Psoas muscle (tissue), 8 donors: ENCODE measurements around the gene SRRM4. TPM values are rescaled to one million over a fixed set of nuclear protein-coding genes. Genes with fewer than 3 reads are reported as not detected.

ENCODE experiments used
- ATAC-seq, 4 donors: fragments of 200-7000 bp; cut with Tn5 transposase; one replicate each; pipeline ENCODE4 v1.9.1; 2020; ENCODE audit warnings: moderate library complexity in 3 of 4, mild to moderate bottlenecking in 2 of 4
- DNase-seq, 2 donors: peaks; one replicate each; pipeline ENCODE4 v3.0.0-alpha.2; 2020
- H3K27ac ChIP-seq: fragments of 200-600 bp; one replicate; pipeline ENCODE4 v1.8.0; 2022
- H3K27me3 ChIP-seq, 3 donors: fragments of 200-600 bp in 1 of 3; one replicate each; pipeline versions ENCODE4 v1.6.1 to v1.8.0; 2013 to 2022; ENCODE audit warnings: low read length in 2 of 3, mild to moderate bottlenecking in 2 of 3, moderate library complexity in 1 of 3; ENCODE audit not compliant: insufficient read depth in 3 of 3
- H3K36me3 ChIP-seq, 2 donors: fragments of 200-600 bp in 1 of 2; one replicate each; pipeline versions ENCODE4 v1.6.1 to v1.8.0; 2013 to 2022; ENCODE audit warnings: low read depth in 1 of 2, mild to moderate bottlenecking in 1 of 2, moderate library complexity in 1 of 2; ENCODE audit not compliant: insufficient read depth in 1 of 2
- H3K4me1 ChIP-seq: fragments of 200-600 bp; one replicate; pipeline ENCODE4 v1.8.0; 2022
- H3K4me3 ChIP-seq: fragments of 200-600 bp; one replicate; pipeline ENCODE4 v1.8.0; 2022; ENCODE audit warnings: mild to moderate bottlenecking
- H3K9me3 ChIP-seq: fragments of 200-600 bp; one replicate; pipeline ENCODE4 v1.8.0; 2022
- CTCF ChIP-seq: fragments of 200-600 bp; IDR thresholded peaks from one replicate; pipeline ENCODE4 v1.8.0; 2022; ENCODE audit warnings: antibody characterized with exemption
- WGBS, 3 donors: extraction: QIAGEN DNeasy Blood & Tissue Kit; methylation state at CpG; one replicate each; pipeline versions ENCODE4 v1.1.6 to v1.1.7; 2013; 5-methylcytosine and 5-hydroxymethylcytosine counted together
- intact Hi-C, 2 donors: fragments of 100-400 bp; cut with DNase I; formaldehyde crosslinking; loops; one replicate each; pipeline versions ENCODE4 v1.11.0 to v1.14.2; 2022
- polyA plus RNA-seq, 3 donors: library from polyadenylated mRNA; stranded (reverse); fragments of 200-250 nt; gene quantifications; one replicate each; pipeline ENCODE4 v1.2.3, GENCODE V29; 2013
- total RNA-seq, 4 donors: library from RNA; stranded (reverse); fragmentation: NEBNext Ultra II Directional in 2 of 4; extraction: Animal tissue kit (Norgen Biotek cat#: 25700) in 2 of 4; gene quantifications; one replicate each; pipeline versions ENCODE4 v1.2.1 to v1.2.4, GENCODE V29; 2021 to 2023
- donor health status: healthy with polysubstance abuse.
- donor health status: DM: no; HTN: no; CAD: no; lungs with moderate emphysema.
- donor health status: Bipolar disorder and iron deficiency.
- donor health status: healthy.
- donor health status: DM: yes; HTN: yes; CAD: no.
- donor health status: DM: no; HTN: no; CAD: no.
- donor health status: DM: no; HTN: no; CAD: no.
- donor health status: DM: yes; HTN: yes; CAD: no.

SRRM4 gene
- total and polyA plus RNA-seq, 7 donors: 0.01 to 0.19 (median 0.09) TPM

DNA sequence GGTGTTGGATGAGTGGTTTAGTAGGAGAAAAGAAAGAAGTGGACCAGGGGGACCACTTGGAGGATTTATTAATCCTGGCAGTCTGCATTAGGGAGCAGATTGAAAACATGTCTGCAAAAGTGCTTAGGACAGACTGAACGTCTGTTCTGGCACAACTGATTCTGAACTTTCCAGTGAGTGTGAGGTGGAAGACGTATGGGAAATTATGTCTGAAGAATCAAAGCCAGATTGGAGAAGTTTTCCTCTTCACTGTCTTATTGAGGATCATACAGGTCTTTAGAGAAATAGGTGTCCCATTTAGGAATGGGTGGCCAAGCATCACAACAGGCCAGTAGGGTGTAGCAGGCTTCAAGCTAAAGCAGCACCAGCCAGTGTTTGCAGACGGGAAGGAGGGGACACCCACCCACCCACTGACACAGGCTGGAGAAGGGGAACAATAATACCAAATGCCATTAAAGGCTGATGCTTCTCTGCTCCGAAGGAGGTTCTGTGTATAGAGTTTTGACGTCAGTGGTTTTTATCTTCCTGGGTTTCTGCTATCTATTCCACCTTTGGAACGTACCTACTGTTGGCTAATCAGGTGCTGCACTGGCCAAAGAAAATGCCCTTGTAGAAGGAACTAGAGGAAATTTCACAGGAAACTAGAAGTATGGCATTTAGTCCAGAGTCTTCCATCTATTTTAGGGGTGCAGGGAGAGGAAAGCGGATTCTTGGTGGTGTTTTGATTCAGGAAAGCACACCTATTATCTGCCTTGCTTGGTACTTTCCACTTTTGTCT lies 1.8 kb downstream of the SRRM4 start:
- H3K9me3 ChIP-seq: no peaks in the 10 kb centered on the region
- H3K27ac ChIP-seq: no peak overlapping the region
- no peak overlapping the region for H3K4me3 ChIP-seq
- ATAC-seq (no peak), DNase-seq (no peak)
- no peaks in the 10 kb centered on the region for H3K4me1 ChIP-seq
- intact Hi-C loops: no loop called here
- no peak for TF ChIP-seq CTCF
- peaks cover 0 to 72% (median 19%) of the 10 kb centered on the region in 3 donors for H3K27me3 ChIP-seq
- WGBS, 3 donors: 46 to 49% (median 49%) methylated on average over 7 of the region's 7 CpGs
- H3K36me3 ChIP-seq: no peaks in the 10 kb centered on the region

DNA sequence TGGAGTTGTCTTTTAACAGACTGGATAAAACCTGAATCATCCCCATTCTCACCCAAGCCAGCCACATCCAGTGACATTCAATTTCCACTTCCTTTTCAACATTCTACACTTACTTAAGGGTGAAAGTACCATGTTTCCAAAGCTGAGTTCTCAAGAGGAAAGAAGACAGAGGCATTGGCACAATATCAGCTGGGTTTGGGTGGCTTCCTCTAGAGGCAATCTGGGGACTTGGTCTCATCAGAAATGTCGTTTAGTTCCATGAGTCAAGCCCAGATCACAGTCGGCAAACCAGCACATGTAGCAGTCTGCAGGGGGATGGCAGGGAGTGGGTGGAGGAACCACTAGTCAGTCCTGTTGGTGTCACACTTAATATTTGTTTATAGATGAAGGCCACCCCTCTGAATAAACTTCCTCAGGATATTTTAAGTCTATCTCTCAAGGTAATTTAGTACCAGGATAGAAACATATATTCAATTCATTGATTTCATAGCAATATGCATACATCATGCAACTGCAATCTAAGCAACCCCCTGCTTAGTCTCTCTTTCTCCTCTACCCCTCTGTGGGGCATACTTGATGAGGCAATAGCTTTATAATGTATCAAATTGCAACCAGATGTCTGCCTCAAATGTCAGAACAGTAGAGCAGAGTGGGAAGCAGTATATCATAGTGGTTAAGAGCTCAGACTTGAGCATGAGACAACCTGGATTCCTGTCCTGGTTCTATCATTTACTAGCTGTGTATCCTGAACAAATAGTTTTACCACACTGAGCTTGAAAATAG lies 3.0 kb downstream of the SRRM4 start:
- intact Hi-C loops: no loop called here
- H3K36me3 ChIP-seq: no peaks in the 10 kb centered on the region
- WGBS, 3 donors: 22 to 34% (median 26%) methylated on average over 2 of the region's 2 CpGs
- no peak overlapping the region for H3K27ac ChIP-seq
- H3K4me3 ChIP-seq: no peak overlapping the region
- no peak for TF ChIP-seq CTCF
- H3K27me3 ChIP-seq: peaks cover 0 to 64% (median 20%) of the 10 kb centered on the region in 3 donors
- DNase-seq: no peak
- no peak for ATAC-seq
- H3K4me1 ChIP-seq: no peaks in the 10 kb centered on the region
- no peaks in the 10 kb centered on the region for H3K9me3 ChIP-seq

DNA sequence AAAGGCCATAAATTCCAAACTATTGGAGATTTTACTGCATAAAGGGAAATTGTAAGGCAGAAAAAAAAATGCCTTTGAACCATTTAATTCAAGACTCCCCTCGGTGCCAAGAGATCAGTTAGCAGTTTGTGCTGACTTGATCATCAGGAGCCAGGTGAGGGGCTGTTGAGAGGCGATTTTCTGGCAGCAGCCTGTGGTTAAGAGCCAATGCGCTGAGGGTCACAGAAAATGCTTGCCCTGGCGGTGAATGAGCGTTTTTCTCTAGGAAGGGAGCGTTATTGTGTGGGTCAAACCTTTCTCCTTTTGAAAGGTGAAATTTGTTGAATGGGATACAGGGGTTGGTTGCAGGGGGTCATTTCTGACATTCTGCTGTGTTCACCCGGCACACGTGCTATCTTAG lies 4.7 kb downstream of the SRRM4 start:
- H3K4me3 ChIP-seq: no peak overlapping the region
- H3K4me1 ChIP-seq: no peaks in the 10 kb centered on the region
- ATAC-seq (no peak), DNase-seq (no peak)
- H3K27ac ChIP-seq: no peak overlapping the region
- H3K36me3 ChIP-seq: no peaks in the 10 kb centered on the region
- intact Hi-C loops: no loop called here
- TF ChIP-seq CTCF: no peak
- no peaks in the 10 kb centered on the region for H3K9me3 ChIP-seq
- WGBS, 3 donors: 28 to 30% (median 28%) methylated on average over 8 of the region's 8 CpGs
- peaks cover 0 to 63% (median 20%) of the 10 kb centered on the region in 3 donors for H3K27me3 ChIP-seq

GRCh38 chr12:118999107-118999506 lies 17.8 kb downstream of the SRRM4 start:
- H3K36me3 ChIP-seq: no peaks in the 10 kb centered on the region
- DNase-seq (no peak), ATAC-seq (no peak)
- H3K27ac ChIP-seq: no peak overlapping the region
- H3K4me1 ChIP-seq: no peaks in the 10 kb centered on the region
- no peak for TF ChIP-seq CTCF
- peaks cover 0 to 31% (median 7%) of the 10 kb centered on the region in 3 donors for H3K27me3 ChIP-seq
- H3K4me3 ChIP-seq: no peak overlapping the region
- intact Hi-C loops: no loop called here
- WGBS, 3 donors: 24 to 31% (median 29%) methylated on average over 5 of the region's 5 CpGs
- H3K9me3 ChIP-seq: no peaks in the 10 kb centered on the region
